Chondrocyte (in vitro differentiated cells): ENCODE measurements around the gene MXRA8. TPM values are rescaled to one million over a fixed set of nuclear protein-coding genes. Genes with fewer than 3 reads are reported as not detected.

Source experiments
- DNase-seq: peaks from one replicate; pipeline ENCODE4 v3.0.0; 2021; ENCODE audit warnings: mixed read lengths, low spot score
- H3K27ac Mint-ChIP-seq: one replicate; pipeline ENCODE4 v1.8.0; 2021; ENCODE audit warnings: mild to moderate bottlenecking, moderate library complexity, mixed read lengths; ENCODE audit not compliant: unreplicated experiment
- H3K27me3 Mint-ChIP-seq: 2 replicates; pipeline ENCODE4 v1.8.0; 2021; ENCODE audit warnings: low read depth, mixed read lengths
- H3K36me3 Mint-ChIP-seq: 2 replicates; pipeline ENCODE4 v1.8.0; 2021; ENCODE audit warnings: low read depth, mixed read lengths
- H3K4me1 Mint-ChIP-seq: 2 replicates; pipeline ENCODE4 v1.8.0; 2021; ENCODE audit warnings: low read depth, mild to moderate bottlenecking, mixed read lengths
- H3K4me3 Mint-ChIP-seq: one replicate; pipeline ENCODE4 v1.8.0; 2021; ENCODE audit warnings: mild to moderate bottlenecking, moderate library complexity, mixed read lengths; ENCODE audit not compliant: unreplicated experiment
- H3K9me3 Mint-ChIP-seq: 2 replicates; pipeline ENCODE4 v1.8.0; 2021; ENCODE audit warnings: low read depth, mixed read lengths
- total RNA-seq: library from RNA; stranded (reverse); gene quantifications from 3 replicates; pipeline ENCODE4 v1.2.1, GENCODE V29; 2021
- TF ChIP-seq, protein P1 (sequence below): fragments of 200-600 bp; sonication (generic); IDR thresholded peaks from 2 replicates; pipeline ENCODE4 v1.5.0; 2021; ENCODE audit warnings: antibody characterized with exemption, mild to moderate bottlenecking, moderate library complexity

MXRA8 gene
- total RNA-seq, 1 donor from 2014 or later: 158 TPM

DNA sequence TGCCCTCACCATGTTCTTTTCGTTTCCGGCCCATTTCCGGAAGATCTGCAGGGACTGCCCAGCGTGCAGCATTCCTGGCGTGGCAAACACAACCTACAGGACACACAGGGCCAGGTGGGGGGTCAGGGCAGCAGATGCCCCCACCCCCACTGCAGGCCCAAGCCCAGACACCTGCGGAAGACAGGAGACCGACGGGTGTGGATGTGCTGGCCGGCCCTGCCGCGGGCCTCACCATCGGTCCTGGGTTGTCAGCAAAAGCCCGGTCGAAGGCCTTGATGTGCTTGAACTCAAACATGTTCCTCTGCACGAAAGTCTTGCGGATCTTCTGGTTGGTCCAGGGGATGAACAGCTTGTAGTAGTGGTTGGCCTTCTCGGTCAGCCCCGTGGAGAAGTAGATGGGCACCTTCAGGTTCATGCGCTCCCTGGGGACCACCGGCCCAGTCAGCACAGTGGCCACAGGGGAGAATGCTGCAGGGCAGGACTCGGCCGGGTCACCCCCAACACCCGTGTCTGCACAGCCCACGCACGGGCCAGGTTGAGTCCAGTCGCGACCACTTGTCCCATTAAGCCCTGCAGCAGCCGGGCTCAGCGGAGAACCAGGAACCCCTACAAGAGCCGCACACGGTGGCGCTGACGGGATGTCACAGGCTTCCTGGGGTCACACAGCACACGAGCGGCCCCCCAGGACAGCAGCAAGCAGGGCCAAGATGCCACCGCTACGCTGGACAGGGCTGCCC is 44.7 kb downstream of the MXRA8 start:
- no peak for DNase-seq
- TF ChIP-seq, protein P1, sequence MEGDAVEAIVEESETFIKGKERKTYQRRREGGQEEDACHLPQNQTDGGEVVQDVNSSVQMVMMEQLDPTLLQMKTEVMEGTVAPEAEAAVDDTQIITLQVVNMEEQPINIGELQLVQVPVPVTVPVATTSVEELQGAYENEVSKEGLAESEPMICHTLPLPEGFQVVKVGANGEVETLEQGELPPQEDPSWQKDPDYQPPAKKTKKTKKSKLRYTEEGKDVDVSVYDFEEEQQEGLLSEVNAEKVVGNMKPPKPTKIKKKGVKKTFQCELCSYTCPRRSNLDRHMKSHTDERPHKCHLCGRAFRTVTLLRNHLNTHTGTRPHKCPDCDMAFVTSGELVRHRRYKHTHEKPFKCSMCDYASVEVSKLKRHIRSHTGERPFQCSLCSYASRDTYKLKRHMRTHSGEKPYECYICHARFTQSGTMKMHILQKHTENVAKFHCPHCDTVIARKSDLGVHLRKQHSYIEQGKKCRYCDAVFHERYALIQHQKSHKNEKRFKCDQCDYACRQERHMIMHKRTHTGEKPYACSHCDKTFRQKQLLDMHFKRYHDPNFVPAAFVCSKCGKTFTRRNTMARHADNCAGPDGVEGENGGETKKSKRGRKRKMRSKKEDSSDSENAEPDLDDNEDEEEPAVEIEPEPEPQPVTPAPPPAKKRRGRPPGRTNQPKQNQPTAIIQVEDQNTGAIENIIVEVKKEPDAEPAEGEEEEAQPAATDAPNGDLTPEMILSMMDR: no peak
- Mint-ChIP-seq H3K4me1 (peaks cover 14% of the 10 kb centered on the region), H3K4me3 (no peak overlapping the region), H3K27ac (no peak overlapping the region), H3K36me3 (peaks cover 14% of the 10 kb centered on the region), H3K9me3 (no peaks in the 10 kb centered on the region), H3K27me3 (no peaks in the 10 kb centered on the region)

DNA sequence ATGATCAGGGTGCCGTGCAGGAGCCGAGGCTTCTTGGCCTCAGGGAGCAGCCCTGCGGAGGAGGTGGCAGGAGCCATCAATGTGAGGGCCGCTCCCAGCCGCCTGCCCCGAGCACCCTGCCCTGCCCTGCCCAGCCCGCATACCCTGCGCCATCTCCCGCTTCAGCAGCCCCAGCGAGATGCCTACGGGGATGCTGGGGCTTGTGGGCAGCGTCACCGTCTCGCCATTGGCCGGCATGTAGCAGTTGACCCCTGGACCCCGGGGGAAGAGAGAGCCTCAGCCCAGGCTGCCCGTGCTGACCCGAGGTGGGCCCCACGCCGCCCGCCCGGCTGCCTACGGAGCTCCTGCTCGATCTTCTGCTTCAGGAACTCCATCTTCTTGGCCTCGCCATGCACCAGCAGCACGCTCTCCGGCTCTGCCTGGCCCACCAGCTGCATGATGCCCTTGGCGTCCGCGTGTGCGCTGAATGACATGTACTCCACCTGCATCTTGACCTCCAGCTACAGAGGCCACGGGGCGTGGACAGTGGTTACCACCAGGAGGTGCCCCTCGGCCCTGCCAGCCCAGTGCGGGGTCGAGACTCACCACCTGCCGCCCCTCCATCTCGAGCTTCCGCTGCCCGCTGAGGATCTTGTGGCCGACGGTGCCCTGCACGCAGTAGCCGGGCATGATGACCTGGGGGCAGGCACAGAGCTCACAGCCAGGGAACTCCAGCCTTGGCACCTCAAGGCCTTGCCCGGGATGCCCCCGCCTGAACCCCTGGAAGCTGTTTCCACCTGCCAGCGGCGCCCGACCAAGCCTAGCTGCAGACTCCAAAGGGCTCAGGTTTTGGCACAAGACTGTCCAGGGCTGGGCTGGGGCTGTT is 45.7 kb downstream of the MXRA8 start:
- peaks cover 14% of the 10 kb centered on the region for H3K36me3 Mint-ChIP-seq
- no peak overlapping the region for H3K4me3 Mint-ChIP-seq
- no peak for DNase-seq
- peaks cover 5% of the 10 kb centered on the region for H3K4me1 Mint-ChIP-seq
- no peak overlapping the region for H3K27ac Mint-ChIP-seq
- TF ChIP-seq, protein P1: no peak
- no peaks in the 10 kb centered on the region for H3K9me3 Mint-ChIP-seq
- H3K27me3 Mint-ChIP-seq: no peaks in the 10 kb centered on the region

DNA sequence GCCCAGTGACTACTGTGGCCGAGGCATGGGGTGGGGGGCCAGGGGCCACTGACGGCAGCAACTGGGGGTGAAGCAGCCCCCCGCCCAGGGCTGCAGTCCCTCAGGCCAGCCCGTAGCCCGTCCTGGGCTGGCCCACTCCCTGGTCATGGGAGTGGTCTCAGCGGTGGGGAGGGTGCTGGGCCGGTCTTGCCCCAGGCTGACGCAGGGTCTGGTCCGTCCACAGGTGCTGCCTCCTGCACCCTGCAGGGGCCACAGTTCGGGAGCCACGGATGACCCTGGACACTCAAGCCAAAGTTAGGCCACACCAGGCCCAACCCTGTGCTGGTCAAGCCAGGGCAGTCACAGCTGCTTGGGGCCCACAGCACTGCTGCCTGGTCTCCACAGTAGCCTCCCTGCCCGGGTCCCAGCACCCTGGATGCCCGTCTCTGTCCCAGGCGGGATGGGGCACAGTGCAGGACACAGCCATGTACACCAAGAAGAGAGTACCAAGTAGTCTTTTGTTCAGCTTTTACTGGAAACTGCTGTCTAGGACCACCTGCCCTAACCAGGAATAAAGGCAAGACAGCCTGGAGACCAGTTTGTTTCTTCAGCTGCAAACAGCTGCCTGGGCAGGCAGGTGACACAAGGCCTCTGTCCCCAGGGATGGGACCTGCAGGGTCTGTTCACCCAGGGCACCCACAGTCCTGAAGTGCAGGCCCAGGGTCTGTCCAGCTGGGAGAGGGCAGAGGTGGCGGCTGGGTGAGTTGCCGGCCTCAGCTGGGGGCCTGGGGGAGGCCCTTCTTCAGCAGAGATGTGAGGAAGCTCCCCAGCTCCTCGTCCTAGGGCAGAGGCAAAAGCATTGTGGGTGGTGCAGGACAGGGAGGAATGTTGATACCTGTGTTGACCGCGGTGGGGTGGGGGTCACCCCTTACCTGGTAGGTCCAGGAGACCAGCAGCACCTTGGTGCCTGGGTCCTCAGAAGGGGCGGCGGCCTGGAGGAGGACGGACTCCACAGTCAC is 46.9 kb downstream of the MXRA8 start:
- TF ChIP-seq, protein P1: no peak

DNA sequence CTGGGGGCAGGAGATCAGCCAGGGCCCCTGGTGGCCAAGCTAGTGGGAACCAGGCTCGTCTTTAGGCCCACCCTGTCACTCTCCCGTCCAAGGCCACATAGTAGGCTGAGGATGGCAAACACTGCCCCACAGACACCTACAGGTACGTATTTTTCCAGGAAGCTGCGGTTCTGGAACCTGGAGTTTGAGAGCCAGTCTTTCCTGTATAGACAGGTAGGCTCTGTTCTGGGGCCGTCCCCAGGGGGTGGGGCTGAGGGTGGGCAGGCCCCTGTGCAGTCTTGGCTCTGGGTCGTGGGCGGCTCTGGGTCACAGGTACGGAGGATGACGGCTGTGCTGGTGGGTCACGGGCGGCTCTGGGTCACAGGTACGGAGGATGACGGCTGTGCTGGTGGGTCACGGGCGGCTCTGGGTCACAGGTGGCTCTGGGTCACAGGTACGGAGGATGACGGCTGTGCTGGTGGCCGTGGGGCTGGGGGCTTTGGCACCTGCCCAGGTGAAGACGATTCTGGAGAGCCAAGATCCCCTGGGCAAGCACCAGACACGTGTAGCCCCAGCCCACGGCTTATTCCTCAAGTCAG is 47.8 kb downstream of the MXRA8 start:
- TF ChIP-seq, protein P1: no peak
- Mint-ChIP-seq H3K9me3 (no peaks in the 10 kb centered on the region), H3K27me3 (no peaks in the 10 kb centered on the region), H3K4me3 (peak overlapping the region; percentile 12), H3K27ac (no peak overlapping the region), H3K36me3 (peaks cover 10% of the 10 kb centered on the region), H3K4me1 (peaks cover 17% of the 10 kb centered on the region)
- DNase-seq: no peak

More for the DNA sequence above, 46.9 kb downstream of the MXRA8 start:
- H3K4me3 Mint-ChIP-seq: no peak overlapping the region
- DNase-seq: no peak
- H3K4me1 Mint-ChIP-seq: peaks cover 8% of the 10 kb centered on the region
- H3K36me3 Mint-ChIP-seq: peaks cover 12% of the 10 kb centered on the region
- no peaks in the 10 kb centered on the region for H3K9me3 Mint-ChIP-seq
- no peaks in the 10 kb centered on the region for H3K27me3 Mint-ChIP-seq
- H3K27ac Mint-ChIP-seq: no peak overlapping the region
